Mucosa of stomach (tissue), 1 donor: ENCODE measurements around the gene HDX.
"Not testable (repeated sequence)": the region's sequence is repeated elsewhere in the genome, so short reads cannot be mapped to it uniquely, and the experiment has no call there.

Experiments used
- H3K27me3 ChIP-seq: one replicate; pipeline ENCODE4 v1.7.0; 2013; ENCODE audit warnings: mild to moderate bottlenecking, low read length; ENCODE audit not compliant: control insufficient read depth, insufficient read depth
- H3K36me3 ChIP-seq: one replicate; pipeline ENCODE4 v1.7.0; 2013; ENCODE audit warnings: low read length; ENCODE audit not compliant: control insufficient read depth, insufficient read depth
- H3K4me1 ChIP-seq: one replicate; pipeline ENCODE4 v1.7.0; 2013; ENCODE audit warnings: mild to moderate bottlenecking, low read length; ENCODE audit not compliant: control insufficient read depth, insufficient read depth
- H3K4me3 ChIP-seq: one replicate; pipeline ENCODE4 v1.7.0; 2013; ENCODE audit warnings: low read length
- H3K9ac ChIP-seq: one replicate; pipeline ENCODE4 v1.7.0; 2013; ENCODE audit warnings: mild to moderate bottlenecking, low read length, moderate library complexity
- H3K9me3 ChIP-seq: one replicate; pipeline ENCODE4 v1.7.0; 2013; ENCODE audit warnings: mild to moderate bottlenecking, low read length, moderate library complexity; ENCODE audit not compliant: control insufficient read depth
- donor health status: Pancreatic carcinoma.

HDX gene

DNA sequence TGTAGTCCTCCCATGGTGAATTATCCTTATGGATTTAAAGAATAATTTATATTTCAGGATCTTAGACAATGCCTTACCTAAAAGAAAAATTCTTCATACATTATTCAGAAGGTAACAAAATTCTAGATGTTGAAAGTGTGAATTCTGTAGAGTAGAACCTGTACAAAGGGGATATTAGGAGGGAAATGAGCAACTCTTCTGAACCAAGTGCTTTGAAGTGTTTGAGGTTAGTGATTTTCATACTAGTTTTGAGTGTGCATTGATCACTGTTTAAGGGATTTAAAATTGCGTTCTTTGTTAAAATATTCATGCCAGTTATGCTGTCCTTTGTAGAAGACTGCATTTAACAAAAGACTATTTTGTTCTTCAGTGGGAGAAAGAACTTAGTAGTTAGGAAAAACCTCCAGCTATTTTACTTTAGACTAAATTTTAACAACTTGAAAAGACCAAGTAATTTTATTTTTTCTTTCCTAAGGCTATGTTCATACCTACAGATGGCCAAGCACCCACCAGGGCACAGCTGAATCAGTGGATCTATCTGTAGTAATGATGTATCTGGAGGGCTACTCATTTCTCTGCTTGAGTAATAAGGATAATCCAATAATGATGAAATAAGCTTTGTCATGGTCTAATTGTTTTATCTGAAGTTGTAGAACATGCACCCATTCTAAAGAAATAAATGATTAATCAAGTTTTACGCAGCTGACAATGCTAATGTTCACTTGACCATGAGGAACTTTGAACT, 180.0 kb downstream of the HDX start:
- no peaks in the 10 kb centered on the region for H3K27me3 ChIP-seq
- H3K4me3 ChIP-seq, result no peak overlapping the region
- no peaks in the 10 kb centered on the region for H3K9me3 ChIP-seq
- H3K36me3 ChIP-seq, result no peaks in the 10 kb centered on the region
- H3K4me1 ChIP-seq, result no peaks in the 10 kb centered on the region
- no peak overlapping the region for H3K9ac ChIP-seq

DNA sequence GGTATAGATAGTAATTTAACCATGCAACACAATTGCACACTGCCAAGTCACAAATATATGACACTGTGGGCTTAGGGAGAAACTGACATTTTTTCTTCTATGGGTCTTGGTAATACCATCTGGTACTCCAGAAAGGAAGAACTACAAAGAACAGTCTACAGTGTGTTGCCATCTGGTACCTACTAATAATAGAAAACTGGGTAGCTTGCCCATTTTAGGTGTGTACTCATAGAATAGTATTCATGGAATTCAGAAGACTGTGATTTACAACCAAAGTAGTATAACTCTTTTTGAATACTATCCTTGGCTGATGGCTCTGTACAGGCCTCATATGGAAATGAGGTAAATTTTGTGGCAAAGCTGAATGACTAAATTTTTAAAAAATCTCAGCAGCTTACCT, 181.6 kb downstream of the HDX start:
- H3K4me3 ChIP-seq, result no peak overlapping the region
- no peaks in the 10 kb centered on the region for H3K27me3 ChIP-seq
- no peaks in the 10 kb centered on the region for H3K4me1 ChIP-seq
- no peaks in the 10 kb centered on the region for H3K9me3 ChIP-seq
- no peaks in the 10 kb centered on the region for H3K36me3 ChIP-seq
- no peak overlapping the region for H3K9ac ChIP-seq

DNA sequence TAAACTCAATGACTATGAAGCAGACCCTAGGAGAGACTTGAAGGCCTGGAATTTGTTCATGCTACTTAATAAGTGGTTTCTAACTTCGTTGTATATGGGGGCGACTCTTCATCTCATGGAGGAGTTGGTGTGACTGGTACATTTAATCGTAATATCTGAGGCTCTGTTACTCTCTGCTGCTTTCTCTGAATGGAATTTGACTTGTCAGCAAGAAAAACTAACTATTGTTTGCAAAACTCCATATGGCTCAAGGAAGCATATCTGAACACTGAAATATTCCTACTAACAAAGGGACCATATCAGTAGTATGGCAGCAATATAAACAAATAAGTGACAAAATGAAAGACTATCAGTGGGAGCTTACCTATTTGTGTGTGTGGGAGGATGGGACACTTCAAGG, 182.2 kb downstream of the HDX start:
- Histone ChIP-seq H3K27me3 (no peaks in the 10 kb centered on the region), H3K9ac (no peak overlapping the region), H3K36me3 (no peaks in the 10 kb centered on the region), H3K4me3 (no peak overlapping the region), H3K9me3 (no peaks in the 10 kb centered on the region), H3K4me1 (no peaks in the 10 kb centered on the region)

DNA sequence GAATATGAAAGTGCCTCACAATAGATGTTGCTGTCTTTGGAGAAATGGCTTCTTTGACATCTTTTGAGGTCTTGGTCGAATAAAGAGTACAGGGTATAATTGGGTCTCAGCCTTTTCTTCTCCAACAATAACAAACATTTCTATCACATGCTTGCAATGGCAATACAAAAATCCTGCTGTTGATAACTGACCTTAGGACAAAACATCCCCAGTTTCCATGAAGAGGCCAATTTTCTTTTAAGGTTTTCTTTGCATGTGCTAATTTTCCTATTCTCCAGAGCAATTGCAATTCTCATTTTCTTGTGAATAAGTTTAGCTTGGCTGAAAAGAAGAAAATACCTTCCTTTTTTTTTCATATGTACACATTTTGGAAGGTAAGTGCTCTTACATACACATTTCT, 183.6 kb downstream of the HDX start:
- Histone ChIP-seq H3K27me3 (no peaks in the 10 kb centered on the region), H3K9me3 (no peaks in the 10 kb centered on the region), H3K9ac (no peak overlapping the region), H3K4me1 (no peaks in the 10 kb centered on the region), H3K4me3 (no peak overlapping the region), H3K36me3 (no peaks in the 10 kb centered on the region)

DNA sequence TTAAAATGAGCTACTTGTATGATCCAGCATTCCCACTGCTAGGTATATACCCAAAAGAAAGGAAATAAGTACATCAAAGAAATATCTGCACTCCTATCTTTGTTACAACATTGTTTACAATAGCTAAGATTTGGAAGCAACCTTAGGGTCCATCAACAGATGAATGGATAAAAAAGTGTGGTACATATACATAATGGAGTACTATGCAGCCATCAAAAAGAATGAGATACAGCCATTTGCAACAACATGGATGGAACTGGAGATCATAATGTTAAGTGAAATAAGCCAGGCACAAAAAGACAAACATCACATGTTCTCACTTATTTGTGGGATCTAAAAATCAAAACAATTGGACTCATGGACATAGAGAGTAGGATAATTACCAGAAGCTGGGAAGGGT, 186.3 kb downstream of the HDX start:
- H3K4me3 ChIP-seq, H3K9me3 ChIP-seq: not testable (repeated sequence)

More for the DNA sequence above, 186.3 kb downstream of the HDX start:
- not testable (repeated sequence) for H3K36me3 ChIP-seq, H3K4me1 ChIP-seq, H3K9ac ChIP-seq, H3K27me3 ChIP-seq
